GM04503 (cell line): ENCODE results near the gene OCEL1.
A peak's percentile ranks its signal among the peaks of the same experiment; 100 is the strongest.
"Not testable (repeated sequence)": the region's sequence is repeated elsewhere in the genome, so short reads cannot be mapped to it uniquely, and the experiment has no call there.

Experiments
- DNase-seq: peaks from one replicate; pipeline ENCODE4 v3.0.0-alpha.2; 2012; ENCODE audit warnings: low read depth

OCEL1 gene

GRCh38 chr19:17226002-17226933 is at the start of gene OCEL1:
TSS of gene OCEL1 (plus strand) at chr19:17226226. CDS start at chr19:17226248, 22 bp downstream.
- DNase-seq = peak; percentile 88

- no peak for DNase-seq
Observed at GRCh38 chr19:17178291-17178690, 47.7 kb upstream of the OCEL1 start.

GRCh38 chr19:17180997-17181702 is 44.9 kb upstream of the OCEL1 start:
- no peak for DNase-seq

- no peak for DNase-seq
Observed at GRCh38 chr19:17183271-17183761, 42.7 kb upstream of the OCEL1 start.

- no peak for DNase-seq
Observed at GRCh38 chr19:17183858-17184321, 42.1 kb upstream of the OCEL1 start.

GRCh38 chr19:17184371-17184841 is 41.6 kb upstream of the OCEL1 start:
- no peak for DNase-seq

GRCh38 chr19:17185590-17185989 is 40.4 kb upstream of the OCEL1 start:
- no peak for DNase-seq

GRCh38 chr19:17191736-17192135 is 34.3 kb upstream of the OCEL1 start:
- DNase-seq = not testable (repeated sequence)

GRCh38 chr19:17192751-17193150 is 33.3 kb upstream of the OCEL1 start:
- no peak for DNase-seq

- DNase-seq = no peak
Observed at GRCh38 chr19:17194608-17195007, 31.4 kb upstream of the OCEL1 start.

- DNase-seq = no peak
Observed at GRCh38 chr19:17195106-17195505, 30.9 kb upstream of the OCEL1 start.

GRCh38 chr19:17196610-17197009 is 29.4 kb upstream of the OCEL1 start:
- DNase-seq = no peak

- DNase-seq = no peak
Observed at GRCh38 chr19:17197666-17198065, 28.4 kb upstream of the OCEL1 start.

GRCh38 chr19:17200408-17201079 is 25.5 kb upstream of the OCEL1 start:
- DNase-seq = no peak

GRCh38 chr19:17202249-17202648 is 23.8 kb upstream of the OCEL1 start:
- DNase-seq = no peak

- DNase-seq = no peak
Observed at GRCh38 chr19:17202713-17203112, 23.3 kb upstream of the OCEL1 start.

- DNase-seq = no peak
Observed at GRCh38 chr19:17205237-17206140, 20.5 kb upstream of the OCEL1 start.

- no peak for DNase-seq
Observed at GRCh38 chr19:17206736-17207581, 19.1 kb upstream of the OCEL1 start.

GRCh38 chr19:17209126-17210036 is 16.6 kb upstream of the OCEL1 start:
- no peak for DNase-seq
